ENCODE results near the gene TSC22D4.

Gene TSC22D4

DNA sequence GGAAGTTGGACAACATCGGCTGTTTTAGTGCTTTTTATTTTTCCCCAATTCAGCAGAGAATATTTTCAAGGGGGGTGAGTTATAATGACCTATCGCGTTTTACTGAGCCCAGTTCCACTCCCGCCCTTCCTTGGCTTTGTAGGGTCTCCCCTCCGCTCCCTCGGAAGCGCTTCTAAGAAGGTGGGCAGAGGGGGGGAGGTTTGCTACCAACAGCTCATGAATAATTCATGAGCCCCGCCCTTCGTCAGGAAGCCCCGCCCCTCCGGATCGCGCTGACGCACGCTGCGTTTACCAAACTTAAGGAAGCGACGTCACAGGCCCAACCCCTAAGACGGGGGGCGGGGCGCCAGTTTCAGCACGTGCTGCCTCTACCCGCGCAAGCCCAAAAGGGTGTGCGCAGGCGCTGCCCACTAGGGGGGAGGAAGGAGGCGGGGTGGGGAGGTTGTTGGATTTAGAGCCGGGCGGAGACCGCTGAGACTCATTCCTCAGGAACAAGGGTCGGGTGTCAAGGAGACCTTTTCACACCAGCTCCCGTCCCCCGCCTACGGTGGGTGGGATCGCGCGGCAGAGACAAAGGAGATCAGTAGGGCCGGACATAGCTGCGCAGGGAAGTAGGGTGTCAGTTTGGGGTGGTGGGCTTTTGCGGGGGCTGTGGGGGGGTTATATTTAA, 49.9 kb downstream of the TSC22D4 start:
- POLR2A ChIA-PET = interaction anchor here (0.6 to 1.7 kb wide), 16 partner anchors 10 to 958 kb away, joined by 3 to 4 read pairs (median 3); partner anchors contain the start of genes MCM7, POP7, TRIM4 and UFSP1
- TF ChIP-seq, protein P1, sequence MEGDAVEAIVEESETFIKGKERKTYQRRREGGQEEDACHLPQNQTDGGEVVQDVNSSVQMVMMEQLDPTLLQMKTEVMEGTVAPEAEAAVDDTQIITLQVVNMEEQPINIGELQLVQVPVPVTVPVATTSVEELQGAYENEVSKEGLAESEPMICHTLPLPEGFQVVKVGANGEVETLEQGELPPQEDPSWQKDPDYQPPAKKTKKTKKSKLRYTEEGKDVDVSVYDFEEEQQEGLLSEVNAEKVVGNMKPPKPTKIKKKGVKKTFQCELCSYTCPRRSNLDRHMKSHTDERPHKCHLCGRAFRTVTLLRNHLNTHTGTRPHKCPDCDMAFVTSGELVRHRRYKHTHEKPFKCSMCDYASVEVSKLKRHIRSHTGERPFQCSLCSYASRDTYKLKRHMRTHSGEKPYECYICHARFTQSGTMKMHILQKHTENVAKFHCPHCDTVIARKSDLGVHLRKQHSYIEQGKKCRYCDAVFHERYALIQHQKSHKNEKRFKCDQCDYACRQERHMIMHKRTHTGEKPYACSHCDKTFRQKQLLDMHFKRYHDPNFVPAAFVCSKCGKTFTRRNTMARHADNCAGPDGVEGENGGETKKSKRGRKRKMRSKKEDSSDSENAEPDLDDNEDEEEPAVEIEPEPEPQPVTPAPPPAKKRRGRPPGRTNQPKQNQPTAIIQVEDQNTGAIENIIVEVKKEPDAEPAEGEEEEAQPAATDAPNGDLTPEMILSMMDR (IDR thresholded peaks at IDR 0.05; ENCODE audit: control extremely low read depth, extremely low read depth, low read depth, missing control alignments) = peak; percentile 14
- peak; percentile 96 for DNase-seq (ENCODE audit: extremely low spot score)
- CTCF ChIA-PET = interaction anchor here (0.9 to 2.3 kb wide), 5 partner anchors 21 to 258 kb away, joined by 3 to 5 read pairs (median 3); no protein-coding TSS in a partner anchor

- DNase-seq (ENCODE audit: extremely low spot score) = peak; percentile 92
- ChIA-PET POLR2A (interaction anchor here (0.7 to 1.7 kb wide), 17 partner anchors 8 to 1870 kb away, joined by 3 to 4 read pairs (median 3); partner anchors contain the start of genes MCM7, POP7, PPP1R35 and TRIM4), CTCF (interaction anchor here (0.9 to 2.3 kb wide), 5 partner anchors 20 to 257 kb away, joined by 3 to 5 read pairs (median 3); no protein-coding TSS in a partner anchor)
- TF ChIP-seq, protein P1 (IDR thresholded peaks at IDR 0.05; ENCODE audit: control extremely low read depth, extremely low read depth, low read depth, missing control alignments) = no peak
Observed at GRCh38 chr7:100428199-100428966, 50.6 kb downstream of the TSC22D4 start, which contains the start of gene ZCWPW1. TSS of gene ZCWPW1 (minus strand) at chr7:100428703. CDS start at chr7:100420649, 8,054 bp downstream.

DNA sequence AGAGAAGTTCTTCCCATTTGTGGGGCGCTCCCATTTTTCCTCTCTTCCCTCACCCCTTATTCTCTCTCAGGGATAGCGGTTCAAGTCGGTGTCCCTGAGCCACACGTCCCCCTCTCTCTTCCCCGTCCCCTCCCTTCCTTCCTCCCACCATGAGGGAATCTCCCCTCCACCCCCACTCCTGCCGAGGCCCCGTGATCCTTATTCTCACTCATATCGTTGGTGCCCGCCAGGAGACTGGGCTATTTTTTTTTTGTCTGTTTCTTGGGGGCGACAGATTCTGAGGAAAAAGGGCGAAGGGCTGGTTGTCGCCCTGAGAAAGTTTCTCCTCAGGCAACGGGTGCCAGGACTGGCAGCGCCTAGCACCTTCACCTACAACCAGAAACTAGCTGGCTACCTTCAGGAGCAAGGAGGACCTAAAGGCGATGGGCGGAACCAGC, 51.2 kb downstream of the TSC22D4 start:
- TF ChIP-seq, protein P1 (IDR thresholded peaks at IDR 0.05; ENCODE audit: control extremely low read depth, extremely low read depth, low read depth, missing control alignments) = no peak
- no peak for DNase-seq (ENCODE audit: extremely low spot score)
- ChIA-PET POLR2A (interaction anchor here (0.7 to 1.4 kb wide), 9 partner anchors 9 to 1870 kb away, joined by 3 to 4 read pairs (median 3); partner anchors contain the start of genes PPP1R35 and UFSP1), CTCF (interaction anchor here (1.4 kb wide), 1 partner anchor 256 kb away, joined by 3 read pairs; no protein-coding TSS in a partner anchor)

DNA sequence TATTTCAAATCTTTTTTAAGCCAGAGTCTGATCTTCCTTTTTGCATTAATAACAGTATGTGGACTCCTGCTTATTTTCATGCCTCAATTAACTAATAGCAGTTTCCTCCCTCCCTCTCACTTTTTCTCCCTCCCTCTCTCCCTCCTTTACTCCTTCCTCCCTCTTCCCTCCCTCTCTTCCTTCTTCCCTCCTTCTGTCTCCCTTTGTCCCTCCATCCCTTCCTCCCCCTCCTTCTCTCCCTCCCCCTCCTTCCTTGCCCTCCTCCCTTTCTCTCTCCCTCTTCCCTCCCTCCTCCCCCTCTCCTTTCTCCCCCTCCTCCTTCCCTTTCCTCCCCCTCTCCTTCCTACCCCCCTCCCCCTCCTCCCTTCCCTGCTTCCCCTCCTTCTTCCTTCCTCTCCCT, 52.5 kb downstream of the TSC22D4 start:
- CTCF ChIA-PET = no interaction called here
- DNase-seq (ENCODE audit: extremely low spot score) = no peak
- POLR2A ChIA-PET = no interaction called here
- TF ChIP-seq, protein P1 (IDR thresholded peaks at IDR 0.05; ENCODE audit: control extremely low read depth, extremely low read depth, low read depth, missing control alignments) = no peak

DNA sequence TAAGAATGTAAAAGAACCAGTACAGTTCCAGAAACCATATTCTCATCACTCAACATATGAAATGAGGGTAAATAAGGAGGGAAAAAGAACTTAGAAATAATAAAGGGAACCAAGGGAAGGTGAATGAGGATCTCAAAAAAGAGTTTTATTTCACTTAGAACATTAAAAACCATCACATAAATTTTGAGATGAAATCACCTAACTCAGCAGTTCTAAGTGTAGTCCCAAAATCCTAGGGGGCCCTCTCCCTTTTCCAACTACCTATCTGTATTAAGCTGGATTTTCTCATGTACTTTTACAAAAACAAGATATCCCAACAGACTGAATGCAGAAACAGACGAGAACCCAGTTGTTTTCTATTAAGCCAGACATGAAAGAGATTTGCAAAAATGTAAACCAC, 53.7 kb downstream of the TSC22D4 start:
- no peak for DNase-seq (ENCODE audit: extremely low spot score)
- POLR2A ChIA-PET = no interaction called here
- CTCF ChIA-PET = interaction anchor here (0.9 kb wide), 1 partner anchor 81 kb away, joined by 3 read pairs; no protein-coding TSS in a partner anchor
- TF ChIP-seq, protein P1 (IDR thresholded peaks at IDR 0.05; ENCODE audit: control extremely low read depth, extremely low read depth, low read depth, missing control alignments) = no peak

GRCh38 chr7:100423315-100423714, 55.7 kb downstream of the TSC22D4 start:
- peak; percentile 22 for DNase-seq (ENCODE audit: extremely low spot score)
- POLR2A ChIA-PET = no interaction called here
- TF ChIP-seq, protein P1 (IDR thresholded peaks at IDR 0.05; ENCODE audit: control extremely low read depth, extremely low read depth, low read depth, missing control alignments) = no peak
- CTCF ChIA-PET = interaction anchor here (1.6 to 5.5 kb wide), 2 partner anchors 10 to 16 kb away, joined by 8 to 44 read pairs; no protein-coding TSS in a partner anchor
